Measurements from ENCODE around the gene NAA15.
"Not testable (repeated sequence)": the region's sequence is repeated elsewhere in the genome, so short reads cannot be mapped to it uniquely, and the experiment has no call there.

Gene NAA15

DNA sequence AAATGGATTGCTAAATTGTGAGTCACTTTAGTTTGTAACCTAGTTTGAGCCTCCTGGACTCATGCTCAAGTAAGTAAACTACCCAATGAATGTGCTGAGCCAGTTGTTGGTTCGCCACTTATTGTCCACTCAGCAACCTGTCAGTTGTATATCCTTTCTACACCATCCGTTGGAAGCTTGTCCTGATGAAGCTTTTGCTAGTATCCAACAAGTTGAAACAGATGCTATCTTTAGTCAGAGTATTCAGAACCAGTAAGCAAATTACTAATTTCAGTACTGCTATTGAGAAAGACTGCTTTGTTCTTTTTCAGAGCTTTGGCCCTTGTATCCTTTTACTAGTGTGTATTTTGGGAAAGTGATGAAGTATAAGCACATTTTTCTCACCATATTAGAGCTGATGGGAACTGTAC is 4.3 kb upstream of the NAA15 start:
- no peak for DNase-seq (ENCODE audit: low read depth in 2 of 2)

DNA sequence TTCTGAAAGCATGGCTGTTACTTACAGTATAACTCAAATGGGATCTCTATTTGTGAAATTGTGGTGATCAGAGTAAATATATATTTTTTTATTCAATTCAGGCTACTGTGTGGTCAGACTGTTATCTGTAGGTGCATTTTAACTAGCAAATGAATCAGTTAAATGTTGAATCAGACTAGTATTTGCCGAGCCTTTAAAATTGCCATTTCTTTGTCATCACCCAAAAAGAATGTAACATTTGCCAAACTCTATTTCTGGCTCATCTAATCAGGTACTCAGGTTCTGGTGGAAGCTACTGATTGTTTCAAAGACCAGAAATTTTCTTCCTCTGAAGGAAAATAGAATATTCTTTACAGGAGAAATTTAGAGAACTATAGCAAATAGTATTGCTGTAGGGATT is 1.8 kb upstream of the NAA15 start:
- DNase-seq (ENCODE audit: low read depth in 2 of 2) = no peak

DNA sequence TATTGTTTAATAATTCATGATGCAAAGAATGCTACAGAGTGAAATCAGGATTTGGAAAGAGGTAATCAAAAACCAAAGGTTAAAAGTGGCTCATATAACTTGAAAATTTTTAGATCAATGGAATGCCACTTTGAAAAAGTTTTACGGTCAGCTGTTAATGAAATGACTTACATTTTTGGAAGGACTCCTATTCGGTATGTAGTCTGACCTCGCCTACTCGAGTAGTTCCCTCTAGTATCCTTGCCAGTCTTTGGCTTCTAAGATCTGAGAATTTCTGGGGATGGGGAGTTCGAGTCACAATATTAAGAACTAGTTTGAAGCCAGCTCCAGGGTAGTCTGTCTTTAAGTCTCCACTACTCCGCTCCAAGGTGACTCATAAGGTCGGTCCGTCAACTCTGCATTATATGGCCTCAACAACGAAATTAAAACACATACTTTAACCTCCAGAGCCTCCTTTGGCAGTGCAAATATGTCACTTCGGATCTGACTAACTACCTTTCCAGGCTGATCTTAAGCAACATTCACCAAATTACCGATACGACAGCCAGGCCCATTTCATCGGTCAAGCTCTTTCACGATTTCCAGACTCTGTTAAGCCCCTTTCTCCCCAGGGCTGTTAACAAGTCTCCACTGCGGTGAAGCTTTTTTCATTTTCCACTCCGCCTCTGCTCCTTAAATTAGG is 733 bp upstream of the NAA15 start:
- no peak for DNase-seq (ENCODE audit: low read depth in 2 of 2)

DNA sequence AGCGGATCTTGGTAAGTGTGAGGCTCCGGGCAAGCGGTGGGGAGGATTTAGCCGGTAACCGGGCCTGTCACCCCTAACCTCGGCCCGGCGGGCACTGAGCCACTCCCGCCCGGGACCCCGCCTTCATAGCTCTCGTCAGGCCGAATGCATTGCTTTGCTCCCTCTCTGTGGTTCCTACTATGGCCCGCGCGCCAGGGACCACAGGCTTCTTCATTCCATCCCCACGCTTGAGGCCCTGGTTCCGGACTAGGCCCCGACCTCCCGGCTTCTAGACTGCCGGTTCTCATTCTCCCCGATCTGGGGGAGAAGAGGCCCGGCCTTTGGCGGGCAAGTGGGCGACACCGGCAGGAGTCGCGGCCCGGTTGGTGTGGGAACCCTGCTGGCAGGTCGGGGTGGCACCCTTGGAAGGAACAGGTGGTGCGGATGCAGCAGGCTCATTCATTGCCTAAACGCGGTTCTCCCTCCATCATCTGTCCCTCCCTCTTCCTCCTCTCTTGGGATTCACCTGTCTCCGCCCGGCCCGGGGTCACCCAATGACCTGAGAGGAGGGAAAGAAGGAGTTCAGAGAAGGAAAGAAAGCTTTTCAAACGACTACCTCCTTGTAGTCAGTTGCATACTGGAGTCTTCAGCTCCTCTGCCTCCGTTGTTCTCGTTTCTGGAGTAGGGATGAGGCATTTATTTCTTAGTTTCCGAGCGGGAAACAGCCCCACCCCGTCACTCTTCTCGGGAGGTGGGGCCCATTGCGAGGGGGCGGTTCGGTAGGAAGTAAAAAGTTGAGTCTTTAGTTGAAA is 711 bp downstream of the NAA15 start, which contains the start of gene NDUFC1:
NDUFC1 (minus strand) TSS at position 657 of the 791 bp plus-strand sequence. CDS start 6,679 bp downstream, outside the sequence.
- DNase-seq (ENCODE audit: low read depth in 2 of 2) = no peak

DNA sequence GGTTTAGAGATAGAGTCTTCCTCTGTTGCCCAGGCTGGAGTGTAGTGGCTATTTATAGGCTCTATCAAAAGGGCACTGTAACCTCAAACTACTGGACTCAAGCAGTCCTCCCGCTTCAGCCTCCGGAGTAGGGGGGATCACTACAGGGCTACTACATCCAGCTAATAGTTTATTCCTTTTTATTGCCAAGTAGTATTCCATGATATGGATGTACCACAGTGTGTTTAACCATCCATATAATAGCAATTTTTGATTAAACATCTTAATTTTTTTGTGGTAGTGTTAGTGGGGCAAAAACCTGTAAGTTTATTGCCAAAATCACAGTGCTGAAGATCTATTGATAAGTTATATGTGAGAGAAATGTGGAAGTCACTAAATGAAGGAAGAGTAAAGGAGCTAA is 3.6 kb downstream of the NAA15 start:
- DNase-seq (ENCODE audit: low read depth in 2 of 2) = no peak

DNA sequence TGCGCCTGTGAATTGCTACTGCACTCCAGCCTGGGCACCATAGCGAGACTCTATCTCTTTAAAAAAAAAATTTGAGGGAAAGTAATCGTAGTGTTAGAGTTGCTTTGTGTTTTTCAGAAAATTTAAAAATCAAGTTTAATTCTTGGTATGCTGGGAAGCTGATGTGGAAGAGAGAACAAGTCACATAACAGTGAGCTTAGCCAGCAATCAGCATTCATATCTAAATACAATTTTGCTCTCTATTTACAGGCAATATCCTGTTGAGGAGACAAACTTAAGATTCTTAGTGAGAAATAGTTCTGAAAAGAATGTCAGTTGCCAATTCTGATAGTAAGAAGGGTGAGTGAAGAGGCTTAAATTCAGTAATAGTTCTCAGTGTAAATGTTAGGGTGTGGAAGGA is 10.6 kb downstream of the NAA15 start:
- no peak for DNase-seq (ENCODE audit: low read depth in 2 of 2)

DNA sequence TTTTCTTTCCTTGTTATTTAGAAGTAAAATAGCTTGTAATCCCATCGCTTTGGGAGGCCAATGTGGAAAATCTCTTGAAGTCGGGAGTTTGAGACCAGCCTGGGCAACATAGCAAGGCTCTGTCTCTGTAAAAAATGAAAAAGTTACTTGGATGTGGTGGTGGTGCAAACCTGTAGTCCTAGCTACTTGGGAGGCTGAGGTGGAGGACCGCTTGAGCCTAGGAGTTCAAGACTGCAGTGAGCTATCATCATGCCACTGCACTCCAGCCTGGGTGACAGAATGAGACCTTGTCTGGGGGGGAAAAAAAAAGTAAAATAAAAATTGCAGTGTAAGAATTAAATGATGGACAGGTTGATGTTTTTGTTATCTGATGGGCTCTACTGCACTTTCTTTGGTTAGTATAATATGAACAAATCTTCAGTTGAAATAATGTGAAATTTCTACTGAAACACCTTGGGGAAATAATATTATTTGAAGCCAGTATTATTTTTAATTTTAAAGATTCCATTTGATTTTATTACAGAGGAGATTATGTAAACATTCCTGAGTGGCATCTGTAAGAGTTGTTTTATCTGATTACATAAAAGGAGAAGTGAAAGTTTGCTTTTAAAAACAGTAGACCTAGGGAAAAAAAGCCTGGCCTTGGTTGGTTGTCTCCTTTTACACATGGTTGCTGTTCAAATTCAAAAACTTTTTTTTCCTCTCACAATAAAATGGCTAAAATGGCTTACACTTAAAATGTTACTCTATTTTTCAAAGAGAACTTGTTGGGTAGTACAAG is 11.4 kb downstream of the NAA15 start:
- DNase-seq (ENCODE audit: low read depth in 2 of 2) = no peak

DNA sequence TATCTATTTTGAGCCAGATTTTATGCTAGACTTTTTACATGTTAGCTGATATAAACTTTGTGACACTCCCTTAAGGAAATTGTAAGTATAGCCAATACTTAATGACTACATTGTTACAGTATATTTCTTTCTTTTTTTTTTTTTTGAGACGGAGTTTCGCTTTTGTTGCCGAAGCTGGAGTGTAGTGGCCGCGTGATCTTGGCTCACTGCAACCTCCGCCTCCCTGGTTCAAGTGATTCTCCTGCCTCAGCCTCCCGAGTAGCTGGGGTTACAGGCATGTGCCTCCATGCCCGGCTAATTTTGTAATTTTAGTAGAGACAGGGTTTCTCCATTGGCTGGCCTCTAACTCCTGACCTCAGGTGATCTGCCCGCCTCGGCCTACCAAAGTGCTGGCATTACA is 12.1 kb downstream of the NAA15 start:
- DNase-seq (ENCODE audit: low read depth in 2 of 2) = not testable (repeated sequence)

DNA sequence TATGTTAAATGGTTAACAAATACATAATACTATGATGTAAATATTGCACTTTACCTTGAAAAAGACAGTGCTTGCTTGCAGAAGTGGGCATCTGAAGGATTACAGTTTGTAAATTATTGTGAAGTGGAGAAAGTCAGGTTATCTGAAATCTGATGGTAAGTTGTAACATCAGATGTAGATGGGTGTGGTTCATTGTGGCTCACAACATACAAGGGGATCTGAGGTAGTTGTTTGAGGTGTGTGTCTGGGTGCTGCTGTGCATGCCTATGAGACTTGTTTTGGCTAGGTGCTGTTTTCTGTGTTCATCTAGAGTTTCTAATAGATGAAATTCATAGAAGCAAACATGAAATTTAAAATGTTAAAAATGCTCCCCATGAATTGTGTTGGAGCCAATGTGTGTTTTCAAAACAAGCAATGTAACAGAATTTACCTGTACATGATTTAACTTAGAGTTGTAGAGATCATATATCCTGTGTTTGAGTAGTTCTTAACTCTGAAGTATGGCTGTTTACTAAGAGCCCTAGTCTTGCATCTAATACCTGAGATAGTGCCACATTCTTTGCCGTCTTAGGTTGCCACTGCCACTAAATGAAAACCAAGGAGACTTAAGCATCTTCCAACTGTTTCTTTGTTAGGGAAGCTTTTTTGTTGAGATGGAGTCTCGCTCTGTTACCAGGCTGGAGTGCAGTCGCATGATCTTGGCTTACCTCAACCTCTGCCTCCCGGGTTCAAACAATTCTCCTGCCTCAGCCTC is 12.9 kb downstream of the NAA15 start:
- DNase-seq (ENCODE audit: low read depth in 2 of 2) = no peak

DNA sequence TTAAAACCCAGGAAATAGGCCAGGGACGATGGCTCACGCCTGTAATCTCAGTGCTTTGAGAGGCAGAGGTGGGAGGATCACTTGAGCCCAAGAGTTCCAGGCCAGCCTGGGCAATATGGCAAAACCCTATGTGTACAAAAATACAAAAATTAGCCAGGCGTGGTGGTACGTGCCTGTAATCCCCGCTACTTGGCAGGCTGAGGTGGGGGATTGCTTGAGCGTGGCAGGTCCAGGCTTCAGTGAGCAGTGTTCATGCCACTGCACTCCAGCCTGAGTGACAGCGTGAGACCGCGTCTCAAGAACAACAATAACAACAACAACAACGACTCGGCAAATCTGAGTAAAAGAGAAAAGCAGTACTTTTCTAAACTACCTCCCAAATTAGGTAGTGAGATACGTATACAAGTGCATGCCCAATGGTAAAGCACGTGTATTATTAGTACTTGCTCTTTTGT is 13.9 kb downstream of the NAA15 start:
- no peak for DNase-seq (ENCODE audit: low read depth in 2 of 2)

DNA sequence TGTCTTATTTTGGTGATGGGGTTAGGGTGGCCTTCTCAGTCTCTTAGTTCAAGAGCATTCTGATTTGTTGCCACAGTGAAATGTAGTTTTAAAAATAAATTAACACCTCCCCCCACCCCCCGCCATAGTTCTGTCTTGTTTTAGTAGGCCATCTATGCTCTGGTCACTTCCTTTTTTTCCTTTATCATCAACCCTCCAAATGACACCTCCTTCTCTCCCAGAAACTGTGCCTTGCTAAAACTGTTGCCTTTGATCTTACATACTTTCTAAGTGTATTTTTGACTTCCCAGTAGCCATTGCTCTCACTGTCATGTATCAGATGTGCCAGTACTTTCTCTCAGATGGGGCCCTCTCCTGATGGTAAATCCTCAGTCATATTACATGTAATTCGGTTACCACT is 15.4 kb downstream of the NAA15 start:
- no peak for DNase-seq (ENCODE audit: low read depth in 2 of 2)

DNA sequence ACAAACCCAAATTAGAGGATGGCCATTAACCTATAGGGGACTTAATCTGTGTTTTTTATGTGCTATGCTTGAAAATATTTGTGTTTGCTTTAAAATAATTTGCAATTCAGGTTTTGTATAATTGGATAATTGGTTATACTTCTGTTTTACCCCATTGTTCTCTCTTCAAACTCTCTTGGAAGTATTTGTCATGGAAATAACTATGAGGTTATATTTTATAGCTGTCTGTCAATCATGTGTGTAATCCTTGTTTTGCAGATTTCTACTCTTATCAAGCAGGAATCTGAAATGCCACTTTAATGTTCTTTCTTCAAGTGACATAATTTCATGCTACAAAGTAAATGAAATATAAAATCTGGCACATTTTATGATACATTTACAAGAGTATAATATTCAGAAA is 16.3 kb downstream of the NAA15 start:
- no peak for DNase-seq (ENCODE audit: low read depth in 2 of 2)

DNA sequence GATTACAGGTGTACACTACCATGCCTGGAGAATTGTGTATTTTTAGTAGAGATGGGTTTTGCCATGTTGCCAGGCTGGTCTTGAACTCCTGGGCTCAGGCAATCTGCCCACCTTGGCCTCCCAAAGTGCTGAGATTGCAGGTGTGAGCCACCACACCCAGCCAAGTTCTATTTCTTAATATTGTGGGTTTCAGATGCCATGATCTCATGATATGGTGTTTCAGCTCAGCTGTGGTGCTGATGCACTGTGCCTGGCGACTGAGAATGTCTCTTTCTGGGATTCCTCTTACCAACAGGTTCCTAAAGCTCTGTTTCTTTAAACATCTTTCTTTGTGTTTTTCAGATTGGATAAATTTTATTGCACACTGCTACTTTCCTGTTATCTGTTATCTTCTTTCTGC is 18.3 kb downstream of the NAA15 start:
- no peak for DNase-seq (ENCODE audit: low read depth in 2 of 2)

DNA sequence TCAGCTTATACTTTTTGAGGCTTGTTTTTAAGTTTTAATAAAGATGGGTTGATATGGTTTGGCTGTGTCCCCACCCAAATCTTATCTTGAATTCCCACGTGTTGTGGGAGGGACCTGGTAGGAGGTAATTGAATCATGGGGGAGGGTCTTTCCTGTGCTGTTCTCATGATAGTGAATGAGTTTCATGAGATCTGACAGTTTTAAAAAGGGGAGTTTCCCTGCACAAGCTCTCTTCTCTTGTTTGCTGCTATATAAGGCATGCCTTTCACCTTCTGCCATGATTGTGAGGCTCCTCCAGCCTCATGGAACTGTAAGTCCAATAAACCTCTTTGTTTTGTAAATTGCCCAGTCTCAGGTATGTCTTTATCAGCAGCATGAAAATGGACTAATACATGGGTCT is 20.8 kb downstream of the NAA15 start:
- DNase-seq (ENCODE audit: low read depth in 2 of 2) = not testable (repeated sequence)

DNA sequence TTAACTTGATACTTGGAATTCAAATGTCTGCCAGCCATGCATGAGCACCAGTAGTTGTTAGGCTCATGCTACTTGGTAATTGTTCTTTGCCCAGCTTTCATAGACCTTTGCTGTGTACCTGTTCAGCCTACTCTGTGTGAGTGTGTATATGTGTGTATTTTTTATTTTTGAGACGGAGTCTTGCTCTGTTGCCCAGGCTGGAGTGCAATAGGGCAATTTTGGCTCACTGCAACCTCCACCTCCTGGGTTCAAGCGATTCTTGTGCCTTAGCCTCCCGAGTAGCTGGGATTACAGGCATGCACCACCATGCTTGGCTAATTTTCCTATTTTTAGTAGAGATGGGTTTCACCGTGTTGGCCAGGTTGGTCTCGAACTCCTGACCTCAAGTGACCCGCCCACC is 21.2 kb downstream of the NAA15 start:
- not testable (repeated sequence) for DNase-seq (ENCODE audit: low read depth in 2 of 2)

DNA sequence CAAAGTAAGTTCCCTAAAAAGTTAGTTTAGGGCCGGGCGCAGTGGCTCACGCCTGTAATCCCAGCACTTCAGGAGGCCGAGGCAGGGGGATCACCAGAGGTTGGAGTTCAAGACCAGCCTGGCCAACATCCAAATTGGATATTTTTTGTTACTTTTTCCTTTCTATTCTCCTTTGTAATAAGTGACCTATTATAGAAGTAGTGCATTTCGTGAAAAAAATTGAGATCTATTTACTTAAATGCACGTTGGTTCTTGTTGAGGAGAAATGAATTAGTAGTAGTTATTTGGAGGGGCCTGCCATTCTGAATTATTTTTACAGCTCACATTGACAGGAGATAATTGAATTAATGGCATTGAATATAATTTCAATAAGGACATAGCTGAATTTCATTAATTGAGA is 23.3 kb downstream of the NAA15 start:
- no peak for DNase-seq (ENCODE audit: low read depth in 2 of 2)

DNA sequence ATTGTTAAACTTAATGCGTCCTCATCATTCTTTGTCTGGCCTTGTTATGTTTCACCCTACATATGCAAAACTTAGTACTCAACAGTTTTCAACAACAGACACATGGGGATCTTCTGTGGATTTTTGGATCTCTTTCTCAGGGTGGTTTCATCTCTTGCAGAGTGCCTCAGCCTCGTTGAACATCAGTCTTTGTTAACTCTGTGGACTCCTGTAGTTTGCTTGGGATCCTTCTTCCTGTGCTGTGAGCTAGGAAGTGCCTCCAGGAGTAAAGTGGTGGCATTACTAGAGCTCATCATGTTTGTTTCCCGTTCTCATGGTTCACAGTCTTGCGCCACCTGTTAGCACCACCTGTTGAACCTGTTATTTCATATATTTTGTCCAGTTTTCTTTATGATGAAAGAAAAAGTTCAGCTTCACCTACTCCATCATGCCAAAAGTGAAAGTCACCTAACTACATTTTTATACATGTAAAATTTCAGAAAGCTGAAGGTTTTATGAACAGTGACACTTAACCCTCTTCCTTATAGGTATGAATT is 28.4 kb downstream of the NAA15 start:
- no peak for DNase-seq (ENCODE audit: low read depth in 2 of 2)

DNA sequence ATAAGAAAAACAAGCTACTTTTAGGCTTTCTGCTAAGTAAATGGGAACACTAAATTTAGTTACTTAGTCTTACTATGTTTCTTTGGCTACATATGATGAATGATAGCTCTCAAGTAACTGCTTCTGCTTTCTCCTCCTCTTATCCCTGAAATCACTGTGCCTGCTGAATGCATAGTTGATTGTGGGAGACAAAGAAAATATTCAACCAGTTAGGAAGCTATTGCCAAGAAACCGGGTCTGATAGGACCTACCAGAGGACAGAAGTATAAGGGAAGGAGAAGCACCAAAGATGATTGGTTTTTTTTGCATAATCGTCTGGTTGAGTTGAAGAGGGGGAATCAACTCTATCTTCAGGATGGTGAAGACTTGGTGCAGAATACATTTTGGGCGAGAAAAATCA is 29.0 kb downstream of the NAA15 start:
- DNase-seq (ENCODE audit: low read depth in 2 of 2) = no peak

DNA sequence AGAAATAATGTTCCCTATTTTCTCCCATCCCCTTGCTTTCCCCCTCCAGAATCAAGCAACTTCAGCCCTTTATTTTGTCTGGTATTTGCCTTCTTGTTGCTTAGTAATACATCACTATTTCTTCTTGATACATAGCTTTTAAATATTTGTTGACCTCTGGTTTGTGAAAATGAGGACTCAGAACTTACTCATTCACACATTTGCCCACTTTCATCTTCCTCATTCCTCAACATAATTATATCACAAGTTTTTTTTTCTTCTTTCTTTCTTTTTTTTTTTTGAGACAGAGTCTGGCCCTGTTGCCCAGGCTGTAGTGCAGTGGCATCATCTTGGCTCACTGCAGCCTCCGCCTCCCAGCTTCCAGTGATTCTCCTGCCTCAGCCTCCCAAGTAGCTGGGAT is 29.9 kb downstream of the NAA15 start:
- DNase-seq (ENCODE audit: low read depth in 2 of 2) = no peak

DNA sequence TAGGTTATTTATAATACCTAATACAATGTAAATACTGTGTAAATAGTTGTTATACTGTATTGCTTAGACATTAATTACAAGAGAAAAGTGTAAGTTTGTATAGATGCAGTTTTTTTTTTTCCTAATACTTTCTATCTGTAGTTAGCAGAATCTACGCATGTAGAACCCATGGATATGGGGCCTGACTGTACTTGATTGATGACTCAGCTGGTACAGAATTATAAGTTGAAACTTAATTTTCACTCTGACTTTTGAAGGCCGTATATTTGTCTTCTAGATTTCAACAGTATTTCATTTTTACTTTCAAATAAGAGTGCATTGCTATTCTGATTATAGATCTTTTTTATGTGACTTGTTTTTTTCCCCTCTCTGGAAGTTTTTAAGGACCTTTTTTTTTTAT is 31.7 kb downstream of the NAA15 start:
- DNase-seq (ENCODE audit: low read depth in 2 of 2) = no peak

DNA sequence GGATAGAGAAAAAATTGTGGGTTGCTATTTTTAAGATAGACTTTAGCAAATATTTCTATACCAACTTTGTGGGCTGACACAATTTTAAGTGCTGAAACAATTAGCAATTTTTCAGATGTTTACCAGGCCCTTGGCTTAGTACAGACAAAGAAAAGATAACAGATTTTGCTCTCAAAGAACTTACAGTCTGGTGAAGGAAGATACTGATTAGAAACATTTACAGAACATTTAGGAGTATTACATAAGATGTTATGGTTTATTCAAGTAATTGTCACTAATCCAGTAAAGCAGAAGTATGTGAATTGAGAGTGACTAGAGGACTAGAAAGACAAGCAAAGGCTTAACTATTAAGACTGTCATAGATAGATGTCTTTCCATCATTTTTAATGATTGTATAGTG is 36.3 kb downstream of the NAA15 start:
- no peak for DNase-seq (ENCODE audit: low read depth in 2 of 2)

DNA sequence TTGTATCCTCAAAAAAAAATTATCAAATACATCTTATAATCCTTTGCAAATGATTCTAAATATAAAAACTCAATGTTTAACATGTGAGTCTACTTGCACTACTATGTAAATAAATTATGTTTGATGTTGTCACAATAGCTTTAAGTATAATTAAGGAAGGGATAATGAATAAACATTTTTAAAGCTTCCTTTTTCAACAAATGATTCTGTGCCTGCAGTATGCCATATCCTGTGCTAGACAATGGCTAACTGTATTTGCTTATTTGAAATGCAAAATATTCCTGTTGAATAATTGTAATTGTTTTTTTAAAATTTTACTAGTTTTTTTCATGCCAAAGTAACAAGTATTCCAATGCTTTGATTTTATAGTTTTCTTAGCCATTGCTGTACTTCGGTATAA is 60.0 kb downstream of the NAA15 start:
- no peak for DNase-seq (ENCODE audit: low read depth in 2 of 2)
